ENCODE data around the gene NDUFB11. TPM values are rescaled to one million over a fixed set of nuclear protein-coding genes. Genes with fewer than 3 reads are reported as not detected.
A peak's percentile ranks its signal among the peaks of the same experiment; 100 is the strongest.
"Not testable (repeated sequence)": the region's sequence is repeated elsewhere in the genome, so short reads cannot be mapped to it uniquely, and the experiment has no call there.

The NDUFB11 gene
- total RNA-seq, 1 experiment from 2014 or later = 49.2 TPM

- DNase-seq (ENCODE audit: low read depth) = no peak
These were observed 2.7 kb upstream of the NDUFB11 start for GRCh38 chrX:47146936-47147859.

GRCh38 chrX:47146121-47146935 is 1.8 kb upstream of the NDUFB11 start:
- no peak for DNase-seq (ENCODE audit: low read depth)

DNA sequence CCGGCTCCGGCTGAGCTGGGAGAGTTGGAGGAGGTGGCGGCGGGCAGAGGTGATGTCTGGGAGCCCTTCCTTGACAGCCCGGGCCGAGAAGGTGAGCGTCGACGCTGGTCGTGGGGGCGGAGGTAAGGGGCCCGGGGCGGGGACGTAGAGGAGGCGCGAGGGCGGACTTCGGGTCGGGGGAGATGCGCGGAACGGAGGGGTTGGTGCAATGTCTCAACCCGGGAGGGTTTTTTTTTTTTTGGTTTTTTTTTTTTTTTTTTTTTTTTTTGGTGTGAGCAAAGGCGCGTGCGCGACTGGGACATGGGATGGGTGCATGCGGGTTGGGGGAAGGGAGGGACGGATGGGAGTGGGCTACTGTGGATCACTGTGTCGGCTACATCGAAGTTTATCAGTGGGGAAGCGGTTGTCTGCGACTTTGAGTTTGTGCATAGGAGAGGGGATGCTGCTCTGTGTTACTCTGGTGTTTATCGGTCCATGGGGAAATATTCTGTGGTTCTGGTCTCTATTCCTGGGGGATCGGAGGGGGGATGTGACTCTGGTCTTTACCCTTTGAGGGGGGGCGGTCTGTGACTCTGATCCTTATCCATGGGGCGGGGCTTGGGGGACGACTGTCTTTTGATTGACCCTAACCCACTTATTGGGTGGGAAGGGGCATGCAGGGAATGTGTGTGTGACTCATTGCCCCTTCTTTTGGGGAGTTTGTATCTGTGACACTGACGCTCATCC is 1.1 kb upstream of the NDUFB11 start:
- DNase-seq (ENCODE audit: low read depth) = no peak

GRCh38 chrX:47143894-47144625 is 442 bp downstream of the NDUFB11 start:
- peak; percentile 41 for DNase-seq (ENCODE audit: low read depth)

- no peak for DNase-seq (ENCODE audit: low read depth)
These were observed 6.3 kb downstream of the NDUFB11 start for GRCh38 chrX:47138171-47138570.

GRCh38 chrX:47135650-47136049 is 8.9 kb downstream of the NDUFB11 start:
- peak; percentile 34 for DNase-seq (ENCODE audit: low read depth)

- DNase-seq (ENCODE audit: low read depth) = no peak
These were observed 11.0 kb downstream of the NDUFB11 start for GRCh38 chrX:47133493-47133892.

- DNase-seq (ENCODE audit: low read depth) = no peak
These were observed 14.6 kb downstream of the NDUFB11 start for GRCh38 chrX:47129899-47130358.

- peak; percentile 95 for DNase-seq (ENCODE audit: low read depth)
These were observed 15.2 kb downstream of the NDUFB11 start for GRCh38 chrX:47129157-47129898.

- DNase-seq (ENCODE audit: low read depth) = not testable (repeated sequence)
These were observed 20.0 kb downstream of the NDUFB11 start for GRCh38 chrX:47124466-47124865.

- DNase-seq (ENCODE audit: low read depth) = not testable (repeated sequence)
These were observed 27.9 kb downstream of the NDUFB11 start for GRCh38 chrX:47116551-47117110.

DNA sequence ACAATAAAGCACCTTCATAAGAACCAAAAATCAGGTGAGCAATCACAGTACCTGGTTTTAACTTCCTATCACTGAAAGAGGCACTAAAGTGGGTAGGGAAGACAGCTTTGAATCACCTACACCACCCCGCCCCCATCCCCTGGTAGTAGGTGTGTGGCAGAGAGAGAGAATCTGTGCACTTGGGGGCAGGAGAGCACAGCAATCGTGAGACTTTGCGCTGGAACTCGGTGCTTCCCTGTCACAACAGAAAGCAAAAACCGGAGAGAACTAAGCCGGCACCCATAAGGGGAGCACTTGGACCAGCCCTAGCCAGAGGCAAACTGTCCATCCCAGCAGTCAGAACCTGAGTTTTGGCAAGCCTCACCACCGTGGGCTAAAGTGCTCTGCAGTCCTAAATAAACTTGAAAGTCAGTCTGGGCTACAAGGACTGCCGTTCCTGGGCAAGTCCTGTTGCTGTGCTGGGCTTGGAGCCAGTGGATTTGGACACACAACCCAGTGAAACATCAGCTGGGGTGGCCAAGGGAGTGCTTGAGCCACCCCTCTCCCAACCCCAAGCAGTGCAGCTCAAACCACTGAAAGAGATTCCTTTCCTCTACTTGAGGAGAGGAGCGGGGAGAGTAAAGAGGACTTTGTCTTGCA is 32.1 kb downstream of the NDUFB11 start:
- no peak for DNase-seq (ENCODE audit: low read depth)

DNA sequence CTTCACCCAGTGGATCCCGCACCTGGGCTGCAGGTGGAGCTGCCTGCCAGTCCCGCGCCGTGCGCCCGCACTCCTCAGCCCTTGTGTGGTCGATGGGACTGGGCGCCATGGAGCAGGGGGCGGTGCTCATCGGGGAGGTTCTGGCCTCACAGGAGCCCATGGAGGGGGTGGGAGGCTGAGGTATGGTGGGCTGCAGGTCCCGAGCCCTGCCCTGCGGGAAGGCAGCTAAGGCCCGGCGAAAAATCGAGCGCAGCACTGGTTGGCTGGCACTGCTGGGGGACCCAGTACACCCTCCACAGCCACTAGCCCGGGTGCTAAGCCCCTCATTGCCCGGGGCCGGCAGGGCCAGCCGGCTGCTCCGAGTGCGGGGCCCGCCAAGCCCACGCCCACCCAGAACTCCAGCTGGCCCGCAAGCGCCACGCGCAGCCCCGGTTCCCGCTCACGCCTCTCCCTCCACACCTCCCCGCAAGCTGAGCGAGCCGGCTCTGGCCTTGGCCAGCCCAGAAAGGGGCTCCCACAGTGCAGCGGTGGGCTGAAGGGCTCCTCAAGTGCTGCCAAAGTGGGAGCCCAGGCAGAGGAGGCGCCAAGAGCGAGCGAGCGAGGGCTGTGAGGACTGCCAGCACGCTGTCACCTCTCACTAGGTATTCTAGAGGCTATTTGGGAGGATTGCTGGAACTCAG is 33.4 kb downstream of the NDUFB11 start:
- not testable (repeated sequence) for DNase-seq (ENCODE audit: low read depth)

DNA sequence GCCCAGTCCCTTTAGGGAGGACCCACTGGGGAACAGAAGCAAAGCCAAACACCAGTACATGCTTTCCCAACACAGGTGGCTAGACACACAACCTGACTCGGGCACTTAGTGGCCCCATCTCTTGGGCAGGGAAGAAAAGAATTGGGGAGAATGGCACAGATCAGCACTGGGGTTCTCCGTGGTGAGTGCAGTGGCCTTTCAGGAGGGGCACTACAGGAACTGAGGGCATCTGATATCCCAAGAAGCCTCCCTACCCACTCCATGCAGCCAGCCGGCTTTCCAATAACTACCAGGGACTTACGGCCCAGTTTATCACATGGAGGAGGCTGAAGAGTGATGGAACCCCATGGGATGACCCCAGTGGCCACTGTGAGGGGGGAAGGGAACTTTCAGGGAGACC is 43.3 kb downstream of the NDUFB11 start:
- no peak for DNase-seq (ENCODE audit: low read depth)

- no peak for DNase-seq (ENCODE audit: low read depth)
These were observed 46.0 kb downstream of the NDUFB11 start for GRCh38 chrX:47098338-47099094.

DNA sequence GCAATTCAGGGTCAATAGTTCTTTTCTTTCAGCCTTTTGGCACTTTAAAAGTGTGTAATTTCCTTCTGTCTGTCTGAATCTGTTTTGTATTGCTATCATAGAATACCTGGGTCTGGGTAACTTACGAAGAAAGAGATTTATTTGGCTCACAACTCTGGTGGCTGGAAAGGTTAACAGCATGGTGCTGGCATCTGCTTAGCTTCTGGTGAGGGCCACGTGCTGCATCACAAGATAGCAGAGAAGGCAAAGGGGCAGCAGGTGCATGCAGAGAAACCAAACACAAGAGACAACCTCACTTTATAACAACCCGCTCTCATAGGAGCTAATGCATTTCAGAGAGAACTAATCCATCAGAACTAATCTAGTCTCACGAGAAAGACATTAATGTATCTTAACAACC is 47.5 kb downstream of the NDUFB11 start:
- no peak for DNase-seq (ENCODE audit: low read depth)

DNA sequence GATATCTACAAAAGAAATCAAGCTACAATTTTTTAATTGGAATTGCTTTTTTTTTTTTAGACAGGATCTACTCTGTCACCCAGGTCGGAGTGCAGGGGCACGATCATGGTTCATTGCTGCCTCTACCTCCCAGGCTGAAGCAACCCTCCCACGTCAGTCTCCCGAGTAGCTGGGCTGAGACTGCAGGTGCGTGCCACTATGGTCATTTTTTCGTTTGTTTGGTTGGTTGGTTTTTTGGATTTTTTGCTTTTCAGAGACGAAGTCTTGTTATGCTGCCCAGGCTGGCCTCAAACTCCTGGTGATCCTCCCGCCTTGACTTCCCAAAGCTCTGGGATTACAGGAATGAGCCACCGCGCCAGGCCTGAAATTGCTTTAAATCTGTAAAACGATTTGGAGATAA is 50.6 kb downstream of the NDUFB11 start:
- no peak for DNase-seq (ENCODE audit: low read depth)

- DNase-seq (ENCODE audit: low read depth) = peak; percentile 11
These were observed 51.3 kb downstream of the NDUFB11 start for GRCh38 chrX:47093248-47093647.
